GM12891 (cell line): Measurements from ENCODE around the gene DNAJC4.

Experiments
- DNase-seq: peaks from one replicate; pipeline ENCODE4 v3.0.0; 2011; ENCODE audit warnings: low spot score; ENCODE audit not compliant: insufficient read length
- FAIRE-seq: peaks from 2 replicates; lab custom pipeline; 2011; peaks lifted over from hg19 to GRCh38; lab: Jason Lieb, UNC
- PAX5 ChIP-seq: IDR thresholded peaks from 2 replicates; pipeline ENCODE4 v1.6.1; 2011; ENCODE audit warnings: low read length, moderate library complexity, mild to moderate bottlenecking; ENCODE audit not compliant: insufficient read depth, severe bottlenecking
- POLR2A ChIP-seq: IDR thresholded peaks from 2 replicates; pipeline ENCODE4 v1.6.1; 2011; ENCODE audit warnings: low read depth, low read length, control low read depth
- POLR2AphosphoS5 ChIP-seq: IDR thresholded peaks from 2 replicates; pipeline ENCODE4 v1.6.1; 2011; ENCODE audit warnings: low read depth, low read length, control low read depth
- POU2F2 ChIP-seq: IDR thresholded peaks from 2 replicates; pipeline ENCODE4 v1.6.1; 2011; ENCODE audit warnings: low read depth, mild to moderate bottlenecking, control low read depth, low read length, moderate library complexity
- SPI1 ChIP-seq: IDR thresholded peaks from 2 replicates; pipeline ENCODE4 v1.6.1; 2011; ENCODE audit warnings: low read depth, low read length, control low read depth
- TAF1 ChIP-seq: IDR thresholded peaks from 2 replicates; pipeline ENCODE4 v1.6.1; 2011; ENCODE audit warnings: low read depth, low read length, control low read depth

DNAJC4 gene

GRCh38 chr11:64208086-64208795 is 22.1 kb upstream of the DNAJC4 start:
- no peak for TF ChIP-seq POLR2AphosphoS5
- no peak for TF ChIP-seq SPI1
- no peak for TF ChIP-seq PAX5
- TF ChIP-seq POU2F2: no peak
- TF ChIP-seq TAF1: no peak
- TF ChIP-seq POLR2A: no peak
- FAIRE-seq (no peak), DNase-seq (no peak)

DNA sequence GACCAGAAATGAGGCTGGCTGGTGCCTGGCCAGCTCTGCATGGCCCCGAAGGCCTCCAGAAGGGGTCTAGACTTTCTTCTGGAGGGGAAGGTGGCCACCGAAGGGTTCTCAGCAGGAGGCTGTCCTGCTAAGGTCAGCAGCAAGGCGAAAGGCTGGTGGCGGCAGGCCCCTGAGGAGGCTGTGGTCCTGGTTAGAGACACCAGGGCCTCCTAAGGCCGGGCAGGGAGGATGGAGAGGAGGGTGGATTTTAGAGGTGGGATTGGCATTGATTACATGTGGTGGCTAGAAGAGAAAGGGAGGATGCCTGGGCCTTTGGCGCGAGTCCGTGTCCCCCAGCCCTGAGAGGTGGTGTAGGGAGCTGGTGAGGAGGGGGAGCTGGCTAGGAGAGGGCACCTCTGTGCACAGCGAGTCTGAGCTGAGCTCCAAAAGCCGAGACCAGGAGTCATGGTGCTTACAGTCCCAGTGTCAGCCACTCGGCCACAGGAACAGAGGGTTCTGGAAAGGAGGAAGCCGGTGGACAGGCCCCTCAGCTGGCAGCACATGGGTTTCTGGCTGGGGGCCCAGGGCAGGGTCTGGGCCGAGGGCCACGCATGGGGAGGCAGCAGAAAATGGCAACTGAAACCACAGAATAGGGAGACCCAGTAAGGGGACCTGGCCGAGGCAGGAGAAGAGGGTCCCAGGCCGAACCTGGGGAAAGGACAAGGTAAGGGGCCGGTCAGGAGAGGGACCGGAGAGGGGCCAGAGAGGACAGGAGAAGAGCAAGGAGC is 21.4 kb upstream of the DNAJC4 start:
- DNase-seq: no peak
- no peak for FAIRE-seq
- no peak for TF ChIP-seq TAF1
- no peak for TF ChIP-seq POLR2A
- TF ChIP-seq SPI1: no peak
- no peak for TF ChIP-seq POLR2AphosphoS5
- TF ChIP-seq POU2F2: no peak
- TF ChIP-seq PAX5: no peak

DNA sequence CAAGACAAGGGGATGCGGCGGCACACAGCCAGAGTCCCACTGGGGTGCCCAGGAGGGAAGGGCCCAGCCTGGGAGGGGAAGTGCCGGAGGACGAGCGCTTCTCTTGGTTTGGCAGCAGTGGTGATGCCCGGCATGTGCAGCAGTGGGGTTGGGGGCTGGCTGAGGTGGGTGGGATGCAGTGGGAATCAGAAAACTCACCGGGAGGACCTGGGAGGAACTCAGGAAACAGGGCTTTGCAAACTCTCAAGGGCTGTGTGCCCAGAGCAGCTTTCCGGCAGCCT is 20.8 kb upstream of the DNAJC4 start:
- no peak for FAIRE-seq

DNA sequence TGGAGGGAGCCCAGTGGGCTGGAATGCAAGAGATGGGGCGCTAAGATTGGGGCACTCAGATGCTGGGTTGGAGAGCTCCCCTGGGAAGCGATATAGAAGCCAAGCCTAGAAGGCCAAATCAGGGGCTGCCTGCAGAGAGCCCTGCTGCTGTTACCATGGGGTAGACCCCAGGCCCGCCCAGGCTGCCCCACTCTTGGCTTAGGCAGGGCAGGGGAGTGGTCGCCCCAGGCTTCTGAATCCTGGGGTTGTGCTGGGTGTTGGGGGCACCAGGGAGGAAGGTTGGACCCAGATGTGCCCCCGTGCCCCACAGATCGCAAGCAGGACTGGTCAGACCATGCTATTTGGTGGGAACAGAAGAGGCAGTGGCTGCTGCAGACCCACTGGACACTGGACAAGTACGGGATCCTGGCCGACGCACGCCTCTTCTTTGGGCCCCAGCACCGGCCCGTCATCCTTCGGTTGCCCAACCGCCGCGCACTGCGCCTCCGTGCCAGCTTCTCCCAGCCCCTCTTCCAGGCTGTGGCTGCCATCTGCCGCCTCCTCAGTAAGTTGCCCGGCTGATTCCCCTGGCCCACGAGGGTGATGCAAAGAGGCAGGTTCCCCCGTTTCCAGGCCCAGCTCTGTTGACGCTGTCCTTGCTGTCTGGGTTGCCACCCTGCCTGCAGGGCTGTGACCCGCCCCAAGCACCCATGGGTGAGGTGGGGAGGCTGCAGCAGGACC is 19.9 kb upstream of the DNAJC4 start:
- FAIRE-seq (no peak), DNase-seq (no peak)
- TF ChIP-seq POU2F2 (no peak), POLR2AphosphoS5 (no peak), SPI1 (no peak), POLR2A (no peak), TAF1 (no peak), PAX5 (no peak)

More for the DNA sequence above, 20.8 kb upstream of the DNAJC4 start:
- no peak for TF ChIP-seq POU2F2
- no peak for TF ChIP-seq POLR2A
- TF ChIP-seq TAF1: no peak
- no peak for TF ChIP-seq SPI1
- TF ChIP-seq PAX5: no peak
- no peak for TF ChIP-seq POLR2AphosphoS5
- DNase-seq: no peak

- no peak for FAIRE-seq
- no peak for DNase-seq
- TF ChIP-seq POU2F2 (no peak), POLR2A (no peak), PAX5 (no peak), POLR2AphosphoS5 (no peak), SPI1 (no peak), TAF1 (no peak)
Observed at GRCh38 chr11:64211181-64211872, 19.0 kb upstream of the DNAJC4 start.

- FAIRE-seq (no peak), DNase-seq (no peak)
- no peak for TF ChIP-seq PAX5
- no peak for TF ChIP-seq POU2F2
- TF ChIP-seq SPI1: no peak
- TF ChIP-seq POLR2A: no peak
- TF ChIP-seq TAF1: no peak
- TF ChIP-seq POLR2AphosphoS5: no peak
Observed at GRCh38 chr11:64216879-64217278, 13.5 kb upstream of the DNAJC4 start.

DNA sequence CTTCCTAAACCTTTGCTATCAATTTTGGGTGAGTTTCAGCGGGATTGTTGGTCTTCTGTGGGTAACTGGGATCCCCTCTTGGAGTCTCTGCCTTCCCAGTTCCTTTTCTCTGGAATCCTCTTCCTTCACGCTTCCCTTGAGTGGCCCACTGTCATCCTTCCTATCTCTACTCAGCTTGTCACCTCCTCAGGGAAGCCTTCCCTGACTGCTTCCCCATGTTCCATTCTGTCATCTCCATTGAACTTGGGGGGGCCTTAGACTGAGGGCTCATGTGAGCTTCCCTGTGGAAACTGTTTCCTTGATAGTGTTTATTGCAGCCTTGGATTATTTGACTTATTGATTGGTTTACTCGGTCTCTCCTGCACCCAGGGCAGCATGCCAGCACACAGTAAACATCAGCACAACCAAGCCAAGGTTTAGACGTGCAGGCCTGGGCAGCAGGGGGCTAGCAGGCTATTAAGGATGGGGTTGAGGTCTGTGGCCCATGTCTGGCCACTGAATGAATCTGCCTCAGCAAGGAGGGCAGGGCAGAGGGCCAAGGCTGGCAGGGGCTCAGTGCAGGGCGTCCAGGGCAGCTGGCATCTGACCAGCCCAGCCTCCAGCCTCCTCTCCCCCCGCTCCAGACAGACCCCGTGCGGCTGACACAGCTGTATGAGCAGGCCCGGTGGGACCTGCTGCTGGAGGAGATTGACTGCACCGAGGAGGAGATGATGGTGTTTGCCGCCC is 11.6 kb upstream of the DNAJC4 start:
- FAIRE-seq (no peak), DNase-seq (no peak)
- TF ChIP-seq PAX5 (no peak), POLR2A (no peak), POLR2AphosphoS5 (no peak), TAF1 (no peak)

GRCh38 chr11:64219354-64219684 is 11.0 kb upstream of the DNAJC4 start:
- FAIRE-seq (no peak), DNase-seq (no peak)
- TF ChIP-seq POLR2A (no peak), PAX5 (no peak)

DNA sequence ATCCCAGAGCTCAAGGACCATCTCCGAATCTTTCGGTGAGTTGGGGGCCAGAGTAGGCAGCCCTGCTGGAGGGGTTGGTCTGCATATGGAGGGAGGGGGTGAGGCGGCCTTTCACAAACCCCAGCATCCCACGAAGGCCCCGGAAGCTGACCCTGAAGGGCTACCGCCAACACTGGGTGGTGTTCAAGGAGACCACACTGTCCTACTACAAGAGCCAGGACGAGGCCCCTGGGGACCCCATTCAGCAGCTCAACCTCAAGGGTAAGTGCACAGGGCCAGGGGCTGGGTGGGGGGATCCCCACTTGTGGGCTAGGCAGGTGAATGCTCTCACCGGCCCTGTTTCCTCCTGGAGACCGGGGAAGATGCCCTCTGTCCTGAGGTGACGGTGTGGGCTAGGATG is 10.6 kb upstream of the DNAJC4 start:
- FAIRE-seq (no peak), DNase-seq (no peak)
- TF ChIP-seq PAX5 (no peak), POLR2AphosphoS5 (no peak)

DNA sequence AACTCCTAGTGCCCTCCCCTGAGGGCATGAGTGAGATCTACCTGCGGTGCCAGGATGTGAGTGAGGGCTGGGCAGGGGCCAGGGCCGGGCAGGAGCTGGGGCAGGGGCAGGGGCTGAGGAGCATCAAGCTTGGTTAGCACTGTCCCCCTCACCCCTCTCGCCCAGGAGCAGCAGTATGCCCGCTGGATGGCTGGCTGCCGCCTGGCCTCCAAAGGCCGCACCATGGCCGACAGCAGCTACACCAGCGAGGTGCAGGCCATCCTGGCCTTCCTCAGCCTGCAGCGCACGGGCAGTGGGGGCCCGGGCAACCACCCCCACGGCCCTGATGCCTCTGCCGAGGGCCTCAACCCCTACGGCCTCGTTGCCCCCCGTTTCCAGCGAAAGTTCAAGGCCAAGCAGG is 10.1 kb upstream of the DNAJC4 start:
- no peak for DNase-seq
- TF ChIP-seq TAF1 (no peak), SPI1 (no peak), POLR2A (no peak), POU2F2 (no peak)
- no peak for FAIRE-seq

GRCh38 chr11:64220798-64221197 is 9.6 kb upstream of the DNAJC4 start:
- FAIRE-seq (no peak), DNase-seq (no peak)
- no peak for TF ChIP-seq POU2F2
- no peak; the same call in 1 of the 2 replicates for TF ChIP-seq POLR2AphosphoS5
